G401 (cell line): ENCODE data around the gene SLC39A11. TPM values are rescaled to one million over a fixed set of nuclear protein-coding genes. Genes with fewer than 3 reads are reported as not detected.
A peak's percentile ranks its signal among the peaks of the same experiment; 100 is the strongest.
"Not testable (repeated sequence)": the region's sequence is repeated elsewhere in the genome, so short reads cannot be mapped to it uniquely, and the experiment has no call there.

Source experiments
- DNase-seq: peaks from one replicate; pipeline ENCODE4 v3.0.0-alpha.2; 2015; ENCODE audit warnings: low spot score
- in situ Hi-C: cut with HindIII; loops from 2 replicates; pipeline ENCODE4 v1.10.0; 2016; ENCODE audit warnings: low sequenced_read_pairs, mixed read lengths
- total RNA-seq: library from RNA; depleted of rRNA; stranded (reverse); fragments of >200 nt; shearing (Covaris generic); gene quantifications from 2 replicates; pipeline ENCODE4 v1.2.3, GENCODE V29; 2014; rRNA removed

SLC39A11 gene, protein sequence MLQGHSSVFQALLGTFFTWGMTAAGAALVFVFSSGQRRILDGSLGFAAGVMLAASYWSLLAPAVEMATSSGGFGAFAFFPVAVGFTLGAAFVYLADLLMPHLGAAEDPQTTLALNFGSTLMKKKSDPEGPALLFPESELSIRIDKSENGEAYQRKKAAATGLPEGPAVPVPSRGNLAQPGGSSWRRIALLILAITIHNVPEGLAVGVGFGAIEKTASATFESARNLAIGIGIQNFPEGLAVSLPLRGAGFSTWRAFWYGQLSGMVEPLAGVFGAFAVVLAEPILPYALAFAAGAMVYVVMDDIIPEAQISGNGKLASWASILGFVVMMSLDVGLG
- total RNA-seq = 4.1 and 8.7 TPM in 2 replicates

DNA sequence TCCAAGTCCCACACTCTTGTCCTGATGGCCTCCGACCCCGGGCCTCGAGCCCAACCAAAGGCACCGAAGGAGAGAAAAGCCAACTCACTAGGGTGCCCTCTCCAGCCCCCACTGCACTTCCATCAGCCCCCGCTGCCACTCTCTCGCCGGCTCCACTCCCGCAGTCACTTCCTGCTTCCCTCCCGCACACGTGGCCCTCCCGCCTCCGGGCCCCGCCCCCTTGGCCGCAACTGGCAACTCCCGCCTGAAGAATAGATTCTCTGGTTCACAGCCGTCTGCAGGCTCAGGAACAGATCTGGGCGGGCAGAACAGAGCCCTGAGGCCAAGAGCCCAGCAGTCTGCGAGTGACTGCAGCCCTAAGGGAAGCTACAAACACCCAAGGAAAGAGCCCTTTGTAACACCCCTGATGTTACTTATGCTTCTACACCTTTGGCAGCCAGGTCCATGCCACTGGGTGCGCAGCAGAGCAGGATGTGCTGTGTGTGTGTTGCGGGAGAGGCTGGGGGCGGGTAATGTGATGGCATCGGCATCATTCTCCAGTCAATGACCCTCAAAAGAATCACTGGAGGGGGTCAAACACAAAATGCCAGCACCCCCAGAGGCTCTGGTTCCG is at the start of gene SLC39A11:
SLC39A11 (minus strand) TSS at position 166 of the 613 bp plus-strand sequence. CDS start 3,924 bp downstream, outside the sequence.
- in situ Hi-C loops = no loop called here
- DNase-seq = peak; percentile 96

DNA sequence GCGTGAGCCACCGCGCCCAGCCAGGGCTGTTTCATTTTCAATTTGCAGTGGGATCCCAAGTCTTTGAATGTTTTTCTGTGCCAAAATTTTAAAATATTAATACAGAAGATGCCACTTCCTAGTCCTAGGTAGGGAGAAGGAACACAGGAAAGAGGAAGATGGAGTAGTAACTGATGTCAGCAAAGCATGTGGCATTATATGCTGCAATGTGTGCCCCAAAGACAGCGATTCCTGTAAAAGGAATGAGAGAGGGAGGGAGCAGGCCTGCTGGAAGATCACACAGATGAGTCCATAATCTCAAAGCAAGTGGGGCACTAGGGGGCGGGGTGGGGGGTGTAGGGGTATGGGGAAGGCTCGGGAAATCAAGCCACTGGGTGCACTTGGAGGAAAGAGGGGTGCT is 48.9 kb upstream of the SLC39A11 start:
- DNase-seq = no peak
- in situ Hi-C loops = no loop called here

- DNase-seq = no peak
- in situ Hi-C loops = no loop called here
These were observed 48.1 kb upstream of the SLC39A11 start for GRCh38 chr17:73140566-73140965.

GRCh38 chr17:73139296-73139695 is 46.8 kb upstream of the SLC39A11 start:
- in situ Hi-C loops = no loop called here
- peak; percentile 79 for DNase-seq

- in situ Hi-C loops = no loop called here
These were observed 46.2 kb upstream of the SLC39A11 start for GRCh38 chr17:73138541-73139138.

GRCh38 chr17:73137376-73137775 is 44.9 kb upstream of the SLC39A11 start:
- DNase-seq = no peak
- in situ Hi-C loops = no loop called here

More at GRCh38 chr17:73138541-73139138, 46.2 kb upstream of the SLC39A11 start:
- DNase-seq = peak; percentile 75

- in situ Hi-C loops = no loop called here
- no peak for DNase-seq
These were observed 43.3 kb upstream of the SLC39A11 start for GRCh38 chr17:73135766-73136165.

GRCh38 chr17:73133911-73134649 is 41.6 kb upstream of the SLC39A11 start:
- in situ Hi-C loops = no loop called here

DNA sequence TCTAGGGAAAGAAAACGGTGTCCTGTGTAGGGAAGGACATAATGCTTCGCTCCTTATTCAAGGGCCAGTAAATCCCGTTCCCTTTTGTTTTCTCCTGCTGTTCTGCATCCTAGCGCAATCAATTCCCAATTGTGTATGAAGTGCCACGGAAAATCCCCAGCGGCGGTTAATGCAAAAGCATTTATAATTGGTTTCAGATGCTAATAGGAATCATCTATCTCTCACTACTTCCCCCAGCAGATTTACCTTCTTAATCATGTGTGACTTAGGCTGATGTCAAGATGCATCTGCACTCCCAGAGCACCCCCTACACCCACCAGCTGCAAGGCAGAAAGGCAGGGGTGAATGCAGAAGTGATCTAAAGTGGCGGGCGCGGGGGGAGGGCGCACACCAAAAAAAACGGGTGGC is 39.6 kb upstream of the SLC39A11 start:
- DNase-seq = no peak
- in situ Hi-C loops = no loop called here

More at GRCh38 chr17:73133911-73134649, 41.6 kb upstream of the SLC39A11 start:
- no peak for DNase-seq

DNA sequence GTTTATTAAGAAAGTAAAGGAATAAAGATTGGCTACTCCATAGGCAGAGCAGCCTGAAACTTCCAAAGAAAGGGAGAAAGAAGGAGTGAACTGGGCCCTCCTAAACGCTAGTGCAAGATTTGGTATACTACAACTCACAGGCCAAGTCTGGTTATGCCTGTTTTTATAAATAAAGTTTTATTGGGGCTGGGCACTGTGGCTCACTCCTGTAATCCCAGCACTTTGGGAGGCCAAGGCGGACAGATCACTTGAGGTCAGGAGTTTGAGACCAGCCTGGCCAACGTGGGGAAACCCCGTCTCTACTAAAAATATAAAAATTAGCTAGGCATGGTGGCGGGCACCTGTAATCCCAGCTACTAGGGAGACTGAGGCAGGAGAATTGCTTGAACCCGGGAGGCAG is 39.0 kb upstream of the SLC39A11 start:
- DNase-seq, in situ Hi-C loops: not testable (repeated sequence)

DNA sequence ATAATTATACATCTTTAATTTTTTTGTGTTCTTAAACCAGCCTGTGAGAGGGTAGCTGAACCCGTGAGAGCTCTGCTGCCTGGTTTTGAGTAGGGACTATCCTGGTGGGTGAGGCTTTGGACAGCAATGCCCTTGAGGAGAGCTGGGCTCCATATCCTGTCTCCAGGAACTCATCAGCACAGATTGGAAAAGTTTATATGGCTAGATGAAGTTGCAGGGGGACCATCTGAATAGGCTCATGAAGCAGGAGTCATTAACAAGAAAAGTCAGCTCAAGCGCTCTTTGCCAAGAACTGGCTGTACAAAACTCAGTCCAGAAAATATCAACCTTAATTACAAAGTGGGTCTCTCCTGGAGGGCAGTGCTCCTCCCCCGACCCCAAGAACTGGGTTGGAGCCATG is 38.5 kb upstream of the SLC39A11 start:
- in situ Hi-C loops = no loop called here
- no peak for DNase-seq

DNA sequence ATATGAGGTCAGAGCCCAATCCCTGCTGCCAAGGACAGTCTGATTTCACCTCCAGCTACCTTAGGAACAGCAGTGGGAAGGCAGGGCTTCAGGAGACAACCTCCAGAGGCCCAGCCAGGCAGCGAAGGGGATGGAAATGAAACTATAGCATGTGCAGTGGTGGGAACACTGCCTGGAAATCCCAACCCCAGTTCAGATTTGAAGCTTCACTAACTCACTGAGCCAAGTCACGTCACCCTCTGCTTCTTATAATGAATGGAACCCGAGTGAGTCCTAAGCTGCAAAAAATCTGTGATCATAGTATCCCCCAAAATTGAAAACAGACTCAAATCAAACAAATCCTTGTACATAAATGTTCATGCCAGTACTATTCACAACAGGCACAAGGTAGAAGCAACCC is 36.0 kb upstream of the SLC39A11 start:
- in situ Hi-C loops = no loop called here
- no peak for DNase-seq

- in situ Hi-C loops = no loop called here
- no peak for DNase-seq
These were observed 34.4 kb upstream of the SLC39A11 start for GRCh38 chr17:73126716-73127473.

- DNase-seq = no peak
- in situ Hi-C loops = no loop called here
These were observed 31.3 kb upstream of the SLC39A11 start for GRCh38 chr17:73123606-73124320.

DNA sequence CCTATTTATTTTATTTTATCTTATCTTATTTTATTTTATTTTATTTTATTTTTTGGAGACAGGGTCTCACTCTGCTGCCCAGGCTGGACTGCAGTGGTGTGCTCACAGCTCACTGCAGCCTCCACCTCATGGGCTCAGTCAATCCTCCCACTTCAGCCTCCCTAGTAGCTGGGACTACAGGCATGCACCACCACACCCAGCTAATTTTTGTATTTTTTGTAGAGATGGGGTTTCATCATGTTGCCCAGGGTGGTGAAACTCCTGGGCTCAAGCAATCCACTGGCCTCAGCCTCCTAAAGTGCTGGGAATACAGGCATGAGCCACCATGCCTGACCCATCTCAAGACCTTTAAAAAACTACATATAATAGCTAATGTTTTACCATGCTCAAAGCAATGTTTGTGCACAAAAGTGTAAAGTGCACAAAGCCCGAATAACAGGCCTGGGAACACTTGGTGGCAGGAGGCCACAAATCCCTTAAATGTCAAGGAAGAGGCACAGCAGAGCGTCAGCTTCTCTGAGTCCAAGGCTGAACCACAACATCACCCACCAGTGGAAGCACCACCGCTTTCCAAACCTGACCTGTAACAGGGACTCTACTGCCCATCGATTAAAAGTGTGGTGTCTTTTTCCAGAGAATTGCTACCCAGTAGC is 30.6 kb upstream of the SLC39A11 start:
- DNase-seq = no peak
- in situ Hi-C loops = no loop called here

- no peak for DNase-seq
- in situ Hi-C loops = no loop called here
These were observed 29.0 kb upstream of the SLC39A11 start for GRCh38 chr17:73121506-73121905.

- no peak for DNase-seq
- in situ Hi-C loops = no loop called here
These were observed 27.1 kb upstream of the SLC39A11 start for GRCh38 chr17:73119631-73120030.

GRCh38 chr17:73118951-73119391 is 26.5 kb upstream of the SLC39A11 start:
- DNase-seq = peak; percentile 90
- in situ Hi-C loops = no loop called here
